ENCODE data around the gene ANKIB1.
"Not testable (repeated sequence)": the region's sequence is repeated elsewhere in the genome, so short reads cannot be mapped to it uniquely, and the experiment has no call there.

The ANKIB1 gene

GRCh38 chr7:92250603-92251002 is 4.8 kb downstream of the ANKIB1 start:
- no peak for TF ChIP-seq CTCF (IDR thresholded peaks at IDR 0.05; ENCODE audit: low read depth, low read length)
- H3K4me3 ChIP-seq (replicated peaks in 1 of 2; ENCODE audit: low read depth in 2 of 2, low read length in 2 of 2) = no peak overlapping the region
- no peak for DNase-seq (ENCODE audit: low read depth in 2 of 2)

DNA sequence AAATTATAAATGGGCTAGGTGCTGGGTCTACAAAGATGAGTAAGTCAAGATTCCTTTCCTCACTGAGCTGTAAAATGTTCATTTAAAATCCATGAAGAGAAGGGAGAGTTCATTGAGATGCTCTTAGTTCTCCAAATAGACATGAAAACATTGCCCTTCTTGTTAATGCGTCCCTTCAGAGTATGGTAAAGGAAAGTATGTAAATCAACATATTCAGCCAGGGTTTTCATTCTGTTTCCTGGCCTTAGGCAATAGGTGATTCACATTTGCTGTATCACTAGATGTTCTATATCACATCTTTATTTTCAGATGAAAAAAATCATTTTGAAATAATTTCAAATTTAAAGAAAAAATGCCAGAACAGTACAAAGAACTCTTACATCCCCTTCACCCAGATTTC is 5.4 kb downstream of the ANKIB1 start:
- no peak for DNase-seq (ENCODE audit: low read depth in 2 of 2)
- H3K4me3 ChIP-seq (replicated peaks in 1 of 2; ENCODE audit: low read depth in 2 of 2, low read length in 2 of 2) = no peak overlapping the region
- TF ChIP-seq CTCF (IDR thresholded peaks at IDR 0.05; ENCODE audit: low read depth, low read length) = no peak

GRCh38 chr7:92253251-92253650 is 7.5 kb downstream of the ANKIB1 start:
- TF ChIP-seq CTCF (IDR thresholded peaks at IDR 0.05; ENCODE audit: low read depth, low read length) = no peak
- no peak for DNase-seq (ENCODE audit: low read depth in 2 of 2)
- H3K4me3 ChIP-seq (replicated peaks in 1 of 2; ENCODE audit: low read depth in 2 of 2, low read length in 2 of 2) = no peak overlapping the region

- peak in 1 of 2 donors; percentile 75 for DNase-seq (ENCODE audit: low read depth in 2 of 2)
- not testable (repeated sequence) for H3K4me3 ChIP-seq (replicated peaks in 1 of 2; ENCODE audit: low read depth in 2 of 2, low read length in 2 of 2)
These were observed 9.0 kb downstream of the ANKIB1 start for GRCh38 chr7:92254800-92255199.

GRCh38 chr7:92255308-92255707 is 9.5 kb downstream of the ANKIB1 start:
- H3K4me3 ChIP-seq (replicated peaks in 1 of 2; ENCODE audit: low read depth in 2 of 2, low read length in 2 of 2) = peak overlapping the region in 1 of 2 donors; percentile 2
- no peak for TF ChIP-seq CTCF (IDR thresholded peaks at IDR 0.05; ENCODE audit: low read depth, low read length)
- DNase-seq (ENCODE audit: low read depth in 2 of 2) = peak; percentile 85 to 96

DNA sequence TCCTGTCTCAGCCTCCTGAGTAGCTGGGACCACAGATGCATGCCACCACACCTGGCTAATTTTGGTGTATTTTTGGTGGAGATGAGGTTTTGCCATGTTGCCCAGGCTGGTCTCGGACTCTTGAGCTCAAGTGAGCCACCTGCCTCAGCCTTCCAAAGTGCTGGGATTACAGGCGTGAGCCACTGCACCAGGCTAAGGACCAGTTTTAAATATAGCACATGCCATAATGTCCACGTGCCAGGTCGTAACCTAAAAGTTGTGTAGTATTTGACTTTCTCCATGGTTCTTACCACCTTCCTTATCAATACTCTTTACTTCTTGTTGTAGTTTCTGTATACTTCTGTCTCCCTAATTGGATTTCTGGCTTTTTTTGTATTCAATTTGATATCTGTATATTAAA is 13.3 kb downstream of the ANKIB1 start:
- no peak overlapping the region for H3K4me3 ChIP-seq (replicated peaks in 1 of 2; ENCODE audit: low read depth in 2 of 2, low read length in 2 of 2)
- no peak for TF ChIP-seq CTCF (IDR thresholded peaks at IDR 0.05; ENCODE audit: low read depth, low read length)
- DNase-seq (ENCODE audit: low read depth in 2 of 2) = no peak

DNA sequence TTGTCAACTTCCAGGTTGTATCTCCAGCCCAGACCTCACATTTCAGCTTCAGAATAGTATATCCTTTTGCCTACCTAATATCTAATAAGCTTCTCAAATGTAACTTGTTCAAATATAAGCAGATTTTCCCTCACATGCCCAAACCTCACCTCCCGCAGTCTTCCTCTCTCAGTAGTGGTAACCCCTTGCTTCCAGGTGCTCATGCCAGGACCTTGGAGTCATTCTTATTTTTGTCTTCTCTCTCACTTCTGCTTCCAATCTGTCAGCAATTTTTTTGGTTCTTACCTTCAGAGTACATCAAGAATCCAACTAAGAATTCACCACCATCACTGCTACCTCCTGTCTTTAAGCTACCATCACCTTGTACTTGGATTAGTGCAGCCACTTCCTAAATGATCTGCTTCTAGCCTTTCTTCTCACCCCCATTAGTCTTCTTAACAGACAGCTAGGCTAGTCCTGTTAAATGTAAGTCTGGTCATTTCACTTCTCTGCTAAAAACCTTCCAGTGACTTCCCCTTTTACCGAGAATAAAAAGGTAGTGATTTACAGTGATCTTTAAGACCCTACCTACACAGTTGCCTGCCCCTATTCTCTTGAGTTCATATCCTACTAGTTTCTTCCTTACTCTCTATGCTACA is 14.0 kb downstream of the ANKIB1 start:
- no peak for TF ChIP-seq CTCF (IDR thresholded peaks at IDR 0.05; ENCODE audit: low read depth, low read length)
- DNase-seq (ENCODE audit: low read depth in 2 of 2) = no peak
- no peak overlapping the region for H3K4me3 ChIP-seq (replicated peaks in 1 of 2; ENCODE audit: low read depth in 2 of 2, low read length in 2 of 2)

Measured in cardiac fibroblast (primary cell).